Mesothelial cell of epicardium (in vitro differentiated cells): Measurements from ENCODE around the gene FGF12. TPM values are rescaled to one million over a fixed set of nuclear protein-coding genes. Genes with fewer than 3 reads are reported as not detected.

ENCODE experiments used
- DNase-seq, 2 experiments: peaks; one replicate each; pipeline ENCODE4 v3.0.0; 2021; ENCODE audit warnings: low spot score in 2 of 2; ENCODE audit not compliant: unreplicated experiment in 2 of 2
- H3K27ac Mint-ChIP-seq: 2 replicates; pipeline ENCODE4 v1.8.0; 2021; ENCODE audit warnings: mixed read lengths
- H3K27me3 Mint-ChIP-seq: 2 replicates; pipeline ENCODE4 v1.8.0; 2021; ENCODE audit warnings: low read depth, mixed read lengths
- H3K36me3 Mint-ChIP-seq: 2 replicates; pipeline ENCODE4 v1.8.0; 2021; ENCODE audit warnings: mixed read lengths
- H3K4me1 Mint-ChIP-seq: 2 replicates; pipeline ENCODE4 v1.8.0; 2021; ENCODE audit warnings: mixed read lengths
- H3K4me3 Mint-ChIP-seq: 2 replicates; pipeline ENCODE4 v1.8.0; 2021; ENCODE audit warnings: mild to moderate bottlenecking, moderate library complexity, mixed read lengths
- H3K9me3 Mint-ChIP-seq: 2 replicates; pipeline ENCODE4 v1.8.0; 2021; ENCODE audit warnings: mixed read lengths
- CTCF ChIP-seq: fragments of 200-600 bp; sonication (generic); IDR thresholded peaks from one replicate; pipeline ENCODE4 v1.5.0; 2021; ENCODE audit warnings: antibody characterized with exemption; ENCODE audit not compliant: unreplicated experiment
- total RNA-seq: library from RNA; stranded (reverse); gene quantifications from 3 replicates; pipeline ENCODE4 v1.2.1, GENCODE V29; 2021

Gene FGF12
- total RNA-seq, 1 donor from 2014 or later: 1.0 TPM

- Mint-ChIP-seq H3K4me3 (no peak overlapping the region), H3K9me3 (no peaks in the 10 kb centered on the region), H3K36me3 (no peaks in the 10 kb centered on the region), H3K27me3 (no peaks in the 10 kb centered on the region), H3K27ac (no peak overlapping the region), H3K4me1 (peaks cover 8% of the 10 kb centered on the region)
- no peak for DNase-seq
- no peak for TF ChIP-seq CTCF
Observed at GRCh38 chr3:192255839-192256238, 471.5 kb downstream of the FGF12 start.

- peaks cover 8% of the 10 kb centered on the region for H3K4me1 Mint-ChIP-seq
- H3K36me3 Mint-ChIP-seq: no peaks in the 10 kb centered on the region
- no peaks in the 10 kb centered on the region for H3K9me3 Mint-ChIP-seq
- no peak overlapping the region for H3K27ac Mint-ChIP-seq
- H3K27me3 Mint-ChIP-seq: no peaks in the 10 kb centered on the region
- no peak for DNase-seq
- no peak overlapping the region for H3K4me3 Mint-ChIP-seq
- TF ChIP-seq CTCF: no peak
Observed at GRCh38 chr3:192253138-192253887, 474.0 kb downstream of the FGF12 start.

- no peak overlapping the region for H3K4me3 Mint-ChIP-seq
- peaks cover 8% of the 10 kb centered on the region for H3K4me1 Mint-ChIP-seq
- DNase-seq: no peak
- no peaks in the 10 kb centered on the region for H3K9me3 Mint-ChIP-seq
- H3K27me3 Mint-ChIP-seq: no peaks in the 10 kb centered on the region
- H3K27ac Mint-ChIP-seq: no peak overlapping the region
- no peaks in the 10 kb centered on the region for H3K36me3 Mint-ChIP-seq
- no peak for TF ChIP-seq CTCF
Observed at GRCh38 chr3:192249516-192249915, 477.8 kb downstream of the FGF12 start.

GRCh38 chr3:192246847-192247559 lies 480.3 kb downstream of the FGF12 start:
- no peaks in the 10 kb centered on the region for H3K36me3 Mint-ChIP-seq

GRCh38 chr3:192244591-192244990 lies 482.8 kb downstream of the FGF12 start:
- no peak for DNase-seq
- Mint-ChIP-seq H3K36me3 (no peaks in the 10 kb centered on the region), H3K27me3 (peaks cover 4% of the 10 kb centered on the region), H3K9me3 (peaks cover 4% of the 10 kb centered on the region), H3K27ac (no peak overlapping the region), H3K4me1 (no peaks in the 10 kb centered on the region), H3K4me3 (no peak overlapping the region)
- no peak for TF ChIP-seq CTCF

More at GRCh38 chr3:192246847-192247559, 480.3 kb downstream of the FGF12 start:
- no peaks in the 10 kb centered on the region for H3K27me3 Mint-ChIP-seq
- H3K27ac Mint-ChIP-seq: no peak overlapping the region
- DNase-seq: no peak
- no peak overlapping the region for H3K4me3 Mint-ChIP-seq
- peaks cover 4% of the 10 kb centered on the region for H3K9me3 Mint-ChIP-seq
- no peaks in the 10 kb centered on the region for H3K4me1 Mint-ChIP-seq
- TF ChIP-seq CTCF: no peak
